COLO668 (cell line): ENCODE results near the gene OLFML1.

ENCODE experiments used
- DNase-seq: peaks from one replicate; lab custom pipeline; 2025; ENCODE audit not compliant: unreplicated experiment; lab: John Stamatoyannopoulos, UW

Gene OLFML1

GRCh38 chr11:7531011-7531410, 45.7 kb downstream of the OLFML1 start:
- DNase-seq: no peak

- DNase-seq: no peak
Measured at GRCh38 chr11:7532405-7533145, 47.3 kb downstream of the OLFML1 start.

- no peak for DNase-seq
Measured at GRCh38 chr11:7533199-7534041, 48.1 kb downstream of the OLFML1 start.

- no peak for DNase-seq
Measured at GRCh38 chr11:7534042-7534378, 48.7 kb downstream of the OLFML1 start.

GRCh38 chr11:7536100-7536499, 50.8 kb downstream of the OLFML1 start:
- no peak for DNase-seq

- no peak for DNase-seq
Measured at GRCh38 chr11:7537265-7537664, 52.0 kb downstream of the OLFML1 start.

GRCh38 chr11:7538031-7538430, 52.7 kb downstream of the OLFML1 start:
- DNase-seq: no peak

GRCh38 chr11:7538466-7539454, 53.5 kb downstream of the OLFML1 start:
- DNase-seq: no peak

- DNase-seq: peak; percentile 6
Measured at GRCh38 chr11:7540830-7541555, 55.7 kb downstream of the OLFML1 start.

GRCh38 chr11:7543302-7543701, 58.0 kb downstream of the OLFML1 start:
- no peak for DNase-seq

- no peak for DNase-seq
Measured at GRCh38 chr11:7544021-7544420, 58.7 kb downstream of the OLFML1 start.

GRCh38 chr11:7545611-7546010, 60.3 kb downstream of the OLFML1 start:
- no peak for DNase-seq

GRCh38 chr11:7546324-7546791, 61.1 kb downstream of the OLFML1 start:
- DNase-seq: no peak

- DNase-seq: no peak
Measured at GRCh38 chr11:7547687-7548086, 62.4 kb downstream of the OLFML1 start.

GRCh38 chr11:7548659-7549274, 63.5 kb downstream of the OLFML1 start:
- DNase-seq: peak; percentile 27

GRCh38 chr11:7549681-7550080, 64.4 kb downstream of the OLFML1 start:
- no peak for DNase-seq

- no peak for DNase-seq
Measured at GRCh38 chr11:7551571-7551970, 66.3 kb downstream of the OLFML1 start.

- DNase-seq: no peak
Measured at GRCh38 chr11:7552666-7553065, 67.4 kb downstream of the OLFML1 start.

GRCh38 chr11:7555052-7555699, 69.9 kb downstream of the OLFML1 start:
- DNase-seq: no peak

GRCh38 chr11:7558046-7558445, 72.7 kb downstream of the OLFML1 start:
- DNase-seq: no peak
